Endothelial cell (in vitro differentiated cells): ENCODE data around the gene SMURF1. TPM values are rescaled to one million over a fixed set of nuclear protein-coding genes. Genes with fewer than 3 reads are reported as not detected.

Source experiments
- DNase-seq: peaks from one replicate; pipeline ENCODE4 v3.0.0; 2021; ENCODE audit warnings: low spot score
- H3K27ac Mint-ChIP-seq: one replicate; pipeline ENCODE4 v1.8.0; 2021; ENCODE audit warnings: mixed read lengths, inconsistent platforms; ENCODE audit not compliant: unreplicated experiment
- H3K27me3 Mint-ChIP-seq: one replicate; pipeline ENCODE4 v1.8.0; 2021; ENCODE audit warnings: mild to moderate bottlenecking, moderate library complexity, mixed read lengths, inconsistent platforms; ENCODE audit not compliant: unreplicated experiment
- H3K36me3 Mint-ChIP-seq: one replicate; pipeline ENCODE4 v1.8.0; 2021; ENCODE audit warnings: mild to moderate bottlenecking, low read depth, mixed read lengths, inconsistent platforms; ENCODE audit not compliant: unreplicated experiment
- H3K4me1 Mint-ChIP-seq: one replicate; pipeline ENCODE4 v1.8.0; 2021; ENCODE audit warnings: mild to moderate bottlenecking, mixed read lengths, inconsistent platforms; ENCODE audit not compliant: unreplicated experiment
- H3K4me3 Mint-ChIP-seq: one replicate; pipeline ENCODE4 v1.8.0; 2021; ENCODE audit warnings: mild to moderate bottlenecking, mixed read lengths, inconsistent platforms; ENCODE audit not compliant: unreplicated experiment
- H3K9me3 Mint-ChIP-seq: one replicate; pipeline ENCODE4 v1.8.0; 2021; ENCODE audit warnings: mixed read lengths, inconsistent platforms; ENCODE audit not compliant: unreplicated experiment
- total RNA-seq: library from RNA; stranded (reverse); fragmentation: NEBNext Ultra II Directional; extraction: Animal tissue kit (Norgen Biotek cat#: 25700); gene quantifications from one replicate; pipeline ENCODE4 v1.2.1, GENCODE V29; 2021; ENCODE audit not compliant: unreplicated experiment
- TF ChIP-seq, protein P1 (sequence below): fragments of 200-600 bp; sonication (generic); IDR thresholded peaks from one replicate; pipeline ENCODE4 v1.5.0; 2021; ENCODE audit warnings: antibody characterized with exemption; ENCODE audit not compliant: unreplicated experiment

Gene SMURF1
- total RNA-seq, 1 donor from 2014 or later = 32.5 TPM

DNA sequence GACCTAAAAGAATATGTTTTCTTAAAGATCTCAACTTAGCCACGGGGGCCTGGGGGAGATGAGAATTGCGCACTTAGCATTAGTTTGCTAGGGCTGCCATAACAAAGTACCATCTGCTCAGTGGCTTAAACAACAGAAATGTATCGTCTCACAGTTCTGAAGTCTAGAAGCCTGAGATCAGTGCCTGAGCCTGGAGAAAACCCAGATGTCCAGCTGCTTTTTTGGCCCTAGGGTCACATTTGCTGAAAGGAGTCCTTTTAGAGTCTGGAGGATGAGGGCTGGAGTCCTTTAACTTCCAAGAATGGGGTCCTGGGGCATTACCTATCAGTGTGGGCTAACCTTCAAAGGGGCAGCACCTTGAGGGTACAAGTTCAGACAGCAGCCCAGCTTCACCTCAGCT is 48.2 kb downstream of the SMURF1 start:
- Mint-ChIP-seq H3K9me3 (no peaks in the 10 kb centered on the region), H3K36me3 (peaks cover 8% of the 10 kb centered on the region), H3K27me3 (no peaks in the 10 kb centered on the region), H3K4me3 (no peak overlapping the region), H3K4me1 (peaks cover 9% of the 10 kb centered on the region), H3K27ac (no peak overlapping the region)
- no peak for DNase-seq
- TF ChIP-seq, protein P1, sequence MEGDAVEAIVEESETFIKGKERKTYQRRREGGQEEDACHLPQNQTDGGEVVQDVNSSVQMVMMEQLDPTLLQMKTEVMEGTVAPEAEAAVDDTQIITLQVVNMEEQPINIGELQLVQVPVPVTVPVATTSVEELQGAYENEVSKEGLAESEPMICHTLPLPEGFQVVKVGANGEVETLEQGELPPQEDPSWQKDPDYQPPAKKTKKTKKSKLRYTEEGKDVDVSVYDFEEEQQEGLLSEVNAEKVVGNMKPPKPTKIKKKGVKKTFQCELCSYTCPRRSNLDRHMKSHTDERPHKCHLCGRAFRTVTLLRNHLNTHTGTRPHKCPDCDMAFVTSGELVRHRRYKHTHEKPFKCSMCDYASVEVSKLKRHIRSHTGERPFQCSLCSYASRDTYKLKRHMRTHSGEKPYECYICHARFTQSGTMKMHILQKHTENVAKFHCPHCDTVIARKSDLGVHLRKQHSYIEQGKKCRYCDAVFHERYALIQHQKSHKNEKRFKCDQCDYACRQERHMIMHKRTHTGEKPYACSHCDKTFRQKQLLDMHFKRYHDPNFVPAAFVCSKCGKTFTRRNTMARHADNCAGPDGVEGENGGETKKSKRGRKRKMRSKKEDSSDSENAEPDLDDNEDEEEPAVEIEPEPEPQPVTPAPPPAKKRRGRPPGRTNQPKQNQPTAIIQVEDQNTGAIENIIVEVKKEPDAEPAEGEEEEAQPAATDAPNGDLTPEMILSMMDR = no peak

- TF ChIP-seq, protein P1 = no peak
- Mint-ChIP-seq H3K27me3 (no peaks in the 10 kb centered on the region), H3K4me1 (peaks cover 6% of the 10 kb centered on the region), H3K27ac (no peak overlapping the region), H3K9me3 (no peaks in the 10 kb centered on the region), H3K4me3 (no peak overlapping the region), H3K36me3 (peaks cover 5% of the 10 kb centered on the region)
- DNase-seq = no peak
Observed at GRCh38 chr7:99094401-99094800, 49.5 kb downstream of the SMURF1 start.

DNA sequence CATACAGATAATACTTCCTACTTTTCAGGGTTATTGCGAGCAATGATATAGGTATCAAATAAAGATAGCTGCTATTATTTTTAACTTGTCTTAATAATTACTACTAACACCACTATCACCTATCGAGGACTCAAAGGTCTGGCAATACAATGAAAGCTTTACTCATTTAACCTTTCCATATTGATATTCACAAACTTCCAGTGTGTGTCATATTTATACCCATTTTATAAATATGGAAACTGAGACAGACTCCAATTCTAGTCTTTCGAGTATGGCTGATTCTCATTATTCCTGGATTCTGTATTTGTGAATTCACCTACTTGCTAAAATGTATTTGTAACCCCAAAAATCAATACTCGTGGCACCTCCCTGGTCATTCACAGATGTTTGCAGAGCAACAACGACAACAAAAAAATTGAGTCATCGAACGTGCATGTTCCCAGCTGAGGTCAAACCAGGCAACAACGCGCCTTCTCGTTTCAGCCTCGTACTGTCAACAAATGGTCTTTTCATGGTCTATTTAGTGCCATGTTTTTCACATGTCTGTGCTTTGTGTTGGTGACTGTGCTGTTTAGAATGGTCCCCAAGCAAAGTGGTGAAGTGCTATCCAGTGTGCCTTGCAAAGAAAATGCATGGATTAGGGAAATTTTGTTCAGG is 51.7 kb downstream of the SMURF1 start:
- Mint-ChIP-seq H3K27me3 (no peaks in the 10 kb centered on the region), H3K4me1 (no peaks in the 10 kb centered on the region), H3K36me3 (no peaks in the 10 kb centered on the region), H3K27ac (no peak overlapping the region), H3K9me3 (no peaks in the 10 kb centered on the region), H3K4me3 (no peak overlapping the region)
- TF ChIP-seq, protein P1 = no peak
- no peak for DNase-seq

DNA sequence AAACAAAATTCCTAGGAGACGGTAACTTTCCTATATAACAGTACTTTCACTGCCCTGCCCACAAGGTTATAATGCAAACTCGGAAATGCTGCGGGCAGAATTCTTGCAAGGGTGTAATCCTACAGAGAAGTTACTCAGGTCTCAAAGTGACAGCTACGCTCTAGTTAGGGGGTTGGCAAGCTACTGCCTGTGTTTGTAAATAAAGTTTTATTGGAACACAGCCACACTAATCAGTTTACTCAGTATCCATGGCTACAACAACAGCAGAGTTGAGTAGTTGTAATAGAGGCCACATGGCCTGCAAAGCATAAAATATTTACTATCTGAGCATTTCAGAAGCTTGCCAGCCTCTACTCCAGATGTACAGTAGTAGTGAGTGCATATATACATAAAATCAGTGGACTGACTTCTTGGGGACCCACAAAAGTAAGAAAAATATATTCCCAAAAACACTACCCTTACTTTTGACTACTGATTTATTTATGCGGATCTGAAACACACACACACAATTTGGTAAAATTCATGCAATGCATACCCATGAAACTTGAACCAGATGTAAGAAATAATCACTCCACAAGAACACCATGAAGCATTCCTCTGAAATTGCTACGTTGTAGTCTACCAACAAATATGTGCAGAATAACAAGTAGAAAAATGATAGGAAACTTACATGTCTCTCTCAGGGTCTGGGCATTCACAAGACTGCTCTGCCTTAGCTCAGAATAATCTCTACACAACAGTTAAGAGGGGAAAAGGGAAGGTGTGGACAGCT is 53.0 kb downstream of the SMURF1 start:
- TF ChIP-seq, protein P1 = no peak
- DNase-seq = no peak
- Mint-ChIP-seq H3K4me3 (no peak overlapping the region), H3K36me3 (peaks cover 6% of the 10 kb centered on the region), H3K27me3 (no peaks in the 10 kb centered on the region), H3K4me1 (no peaks in the 10 kb centered on the region), H3K9me3 (no peaks in the 10 kb centered on the region), H3K27ac (no peak overlapping the region)
